HFF-Myc (cell line): ENCODE measurements around the gene AHRR.

Experiments
- DNase-seq: peaks from one replicate; pipeline ENCODE4 v3.0.0-alpha.2; 2011; ENCODE audit warnings: low read depth; ENCODE audit errors: extremely low read depth
- H3K4me3 ChIP-seq: replicated peaks from 2 replicates; pipeline ENCODE4 v1.5.1; 2011; ENCODE audit warnings: low read depth, mild to moderate bottlenecking, control low read depth, low read length
- CTCF ChIP-seq: IDR thresholded peaks from 2 replicates; pipeline ENCODE4 v1.5.1; 2012; ENCODE audit warnings: mild to moderate bottlenecking, low read depth, low read length, control low read depth; ENCODE audit errors: missing control alignments

The AHRR gene

GRCh38 chr5:440401-441201 is 119.1 kb downstream of the AHRR start:
- H3K4me3 ChIP-seq, result no peak overlapping the region
- TF ChIP-seq CTCF, result no peak
- no peak for DNase-seq

- H3K4me3 ChIP-seq, result peak overlapping the region; percentile 99
- no peak for TF ChIP-seq CTCF
- DNase-seq, result no peak
Measured at GRCh38 chr5:441996-442334, 120.5 kb downstream of the AHRR start.

GRCh38 chr5:442335-443238 is 121.1 kb downstream of the AHRR start, which contains the start of gene EXOC3:
Gene EXOC3 (plus strand): TSS chr5:443176. CDS start chr5:446206, 3,030 bp downstream.
- TF ChIP-seq CTCF, result no peak
- peak within 1 kb of the TSS; percentile 99 for H3K4me3 ChIP-seq
- no peak for DNase-seq

GRCh38 chr5:443239-444151 is 122.0 kb downstream of the AHRR start:
- no peak for DNase-seq
- no peak for TF ChIP-seq CTCF
- peak overlapping the region; percentile 99 for H3K4me3 ChIP-seq

- no peak for DNase-seq
- H3K4me3 ChIP-seq, result peak overlapping the region; percentile 99
- no peak for TF ChIP-seq CTCF
Measured at GRCh38 chr5:444226-444625, 122.7 kb downstream of the AHRR start.

GRCh38 chr5:445591-445990 is 124.1 kb downstream of the AHRR start:
- no peak overlapping the region for H3K4me3 ChIP-seq
- no peak for DNase-seq
- no peak for TF ChIP-seq CTCF
